ENCODE data around the gene PITHD1. TPM values are rescaled to one million over a fixed set of nuclear protein-coding genes. Genes with fewer than 3 reads are reported as not detected.

Gene PITHD1
- total and polyA plus RNA-seq, 8 donors = 48.0 to 71.0 (median 58.4) TPM

GRCh38 chr1:23787701-23788100, 9.5 kb downstream of the PITHD1 start:
- intact Hi-C loops (cut with DNase I) = no loop called here
- no peak overlapping the region for H3K4me3 ChIP-seq
- no peak overlapping the region for H3K27ac ChIP-seq
- H3K36me3 ChIP-seq = peaks cover 0 to 53% of the 10 kb centered on the region in 2 donors
- TF ChIP-seq, protein P1, sequence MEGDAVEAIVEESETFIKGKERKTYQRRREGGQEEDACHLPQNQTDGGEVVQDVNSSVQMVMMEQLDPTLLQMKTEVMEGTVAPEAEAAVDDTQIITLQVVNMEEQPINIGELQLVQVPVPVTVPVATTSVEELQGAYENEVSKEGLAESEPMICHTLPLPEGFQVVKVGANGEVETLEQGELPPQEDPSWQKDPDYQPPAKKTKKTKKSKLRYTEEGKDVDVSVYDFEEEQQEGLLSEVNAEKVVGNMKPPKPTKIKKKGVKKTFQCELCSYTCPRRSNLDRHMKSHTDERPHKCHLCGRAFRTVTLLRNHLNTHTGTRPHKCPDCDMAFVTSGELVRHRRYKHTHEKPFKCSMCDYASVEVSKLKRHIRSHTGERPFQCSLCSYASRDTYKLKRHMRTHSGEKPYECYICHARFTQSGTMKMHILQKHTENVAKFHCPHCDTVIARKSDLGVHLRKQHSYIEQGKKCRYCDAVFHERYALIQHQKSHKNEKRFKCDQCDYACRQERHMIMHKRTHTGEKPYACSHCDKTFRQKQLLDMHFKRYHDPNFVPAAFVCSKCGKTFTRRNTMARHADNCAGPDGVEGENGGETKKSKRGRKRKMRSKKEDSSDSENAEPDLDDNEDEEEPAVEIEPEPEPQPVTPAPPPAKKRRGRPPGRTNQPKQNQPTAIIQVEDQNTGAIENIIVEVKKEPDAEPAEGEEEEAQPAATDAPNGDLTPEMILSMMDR (IDR thresholded peaks at IDR 0.05) = no peak
- peaks cover 10 to 22% of the 10 kb centered on the region in 2 donors for H3K4me1 ChIP-seq
- H3K27me3 ChIP-seq = no peaks in the 10 kb centered on the region
- DNase-seq (no peak), ATAC-seq (no peak)
- no peaks in the 10 kb centered on the region for H3K9me3 ChIP-seq

GRCh38 chr1:23788695-23789094, 10.5 kb downstream of the PITHD1 start:
- Histone ChIP-seq H3K36me3 (peaks cover 0 to 59% of the 10 kb centered on the region in 2 donors), H3K27ac (no peak overlapping the region), H3K4me3 (no peak overlapping the region), H3K9me3 (no peaks in the 10 kb centered on the region), H3K4me1 (peaks cover 13 to 32% of the 10 kb centered on the region in 2 donors), H3K27me3 (no peaks in the 10 kb centered on the region)
- TF ChIP-seq, protein P1 (IDR thresholded peaks at IDR 0.05) = no peak
- ATAC-seq = no peak
- no peak for DNase-seq
- intact Hi-C loops (cut with DNase I) = no loop called here

- peak; percentile 89 to 99 (median 94) for DNase-seq
- intact Hi-C loops (cut with DNase I) = no loop called here
- no peaks in the 10 kb centered on the region for H3K9me3 ChIP-seq
- TF ChIP-seq, protein P1 (IDR thresholded peaks at IDR 0.05) = no peak
- no peaks in the 10 kb centered on the region for H3K27me3 ChIP-seq
- peaks cover 13 to 33% of the 10 kb centered on the region in 2 donors for H3K4me1 ChIP-seq
- peak within 1 kb of the TSS; percentile 69 to 89 for H3K4me3 ChIP-seq
- H3K27ac ChIP-seq = peak within 1 kb of the TSS; percentile 55 to 81
- H3K36me3 ChIP-seq = peaks cover 0 to 60% of the 10 kb centered on the region in 2 donors
- peak; percentile 90 for ATAC-seq
These were observed 12.7 kb downstream of the PITHD1 start, which contains the start of gene LYPLA2 for GRCh38 chr1:23790696-23791515. LYPLA2 (plus strand) TSS chr1:23791145; CDS start chr1:23792683, 1,538 bp downstream.

DNA sequence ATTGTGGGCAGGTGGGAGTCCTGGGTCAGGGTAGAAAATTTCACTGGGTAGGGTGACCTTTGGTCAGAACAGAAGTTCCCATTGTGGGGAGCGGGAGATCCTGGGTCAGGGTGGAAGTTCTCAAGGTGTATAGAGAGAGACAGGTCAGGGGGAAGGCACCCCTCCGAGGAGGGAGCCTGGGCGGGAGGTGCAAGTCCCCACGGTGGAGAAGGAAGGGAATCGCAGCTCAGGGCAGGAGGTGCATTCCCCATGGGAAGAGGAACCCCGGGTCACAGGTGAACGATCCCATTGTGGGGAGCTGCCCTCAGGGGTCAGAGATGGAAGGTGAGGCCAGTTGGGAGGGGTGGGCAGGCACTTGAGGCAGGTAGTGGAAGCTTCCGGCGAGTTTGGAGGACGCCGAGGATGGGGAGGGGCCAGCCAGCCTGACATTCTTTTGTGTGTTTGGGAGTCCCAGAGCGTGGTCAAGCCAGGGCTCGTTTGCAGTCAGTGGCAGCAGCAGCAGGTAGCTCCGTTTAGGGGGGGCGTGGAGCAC, 13.4 kb downstream of the PITHD1 start:
- DNase-seq (no peak), ATAC-seq (peak; percentile 45)
- intact Hi-C loops (cut with DNase I) = no loop called here
- TF ChIP-seq, protein P1 (IDR thresholded peaks at IDR 0.05) = no peak
- H3K27me3 ChIP-seq = no peaks in the 10 kb centered on the region
- H3K36me3 ChIP-seq = peaks cover 0 to 60% of the 10 kb centered on the region in 2 donors
- H3K4me3 ChIP-seq = peak overlapping the region; percentile 69 to 89
- H3K9me3 ChIP-seq = no peaks in the 10 kb centered on the region
- H3K27ac ChIP-seq = peak overlapping the region; percentile 55 to 81
- peaks cover 13 to 33% of the 10 kb centered on the region in 2 donors for H3K4me1 ChIP-seq
